Skeletal muscle satellite cell (primary cell): ENCODE measurements around the gene ZNF366.
A peak's percentile ranks its signal among the peaks of the same experiment; 100 is the strongest.

Experiments used
- H3K27me3 ChIP-seq: 2 replicates; pipeline ENCODE4 v1.7.0; 2013; ENCODE audit warnings: low read length; ENCODE audit not compliant: control insufficient read depth, insufficient read depth
- H3K36me3 ChIP-seq: 2 replicates; pipeline ENCODE4 v1.7.0; 2013; ENCODE audit warnings: mild to moderate bottlenecking, control low read depth, low read length; ENCODE audit not compliant: insufficient read depth
- H3K4me1 ChIP-seq: 2 replicates; pipeline ENCODE4 v1.7.0; 2013; ENCODE audit warnings: low read length; ENCODE audit not compliant: control insufficient read depth, insufficient read depth
- H3K4me2 ChIP-seq: 2 replicates; pipeline ENCODE4 v1.7.0; 2013; ENCODE audit warnings: mild to moderate bottlenecking, low read length
- H3K4me3 ChIP-seq: 2 replicates; pipeline ENCODE4 v1.7.0; 2013; ENCODE audit warnings: low read length
- H3K9ac ChIP-seq: 2 replicates; pipeline ENCODE4 v1.7.0; 2013; ENCODE audit warnings: mild to moderate bottlenecking, low read depth, low read length, moderate library complexity
- H3K9me3 ChIP-seq: replicated peaks from 2 replicates; pipeline ENCODE4 v1.7.0; 2013; ENCODE audit warnings: mild to moderate bottlenecking, control low read depth, low read length

The ZNF366 gene

DNA sequence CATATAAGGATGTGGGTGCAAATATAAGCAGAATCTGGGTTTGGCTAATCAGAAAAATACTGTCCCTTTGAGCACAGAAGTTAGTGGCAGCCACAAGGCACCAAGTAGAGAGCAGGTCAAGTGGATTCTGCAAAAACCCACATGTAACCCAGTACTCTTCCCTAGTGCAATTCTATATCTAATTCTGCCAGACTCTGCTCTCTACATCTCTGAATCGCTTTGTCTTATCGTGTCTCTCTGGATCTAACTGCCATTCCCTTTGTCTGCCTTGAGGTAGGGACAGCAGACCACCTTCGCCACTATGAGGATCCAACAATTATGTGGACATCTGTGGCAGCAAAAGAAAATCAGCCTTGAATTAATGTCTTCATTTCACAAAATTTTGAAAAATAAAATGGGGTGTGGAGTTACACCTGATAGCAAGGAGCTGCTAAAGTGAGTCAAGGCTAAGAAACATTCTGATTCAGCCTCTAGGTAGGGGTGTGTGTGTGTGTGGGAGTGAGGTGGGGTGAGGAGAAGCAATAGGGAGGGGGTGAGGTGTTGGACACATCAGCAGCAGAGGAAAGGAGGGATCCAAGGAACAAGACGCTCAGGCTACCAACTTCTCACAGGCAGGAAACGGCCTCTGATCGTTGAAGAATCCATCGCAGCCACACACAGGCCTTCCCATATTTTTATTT lies 33.7 kb upstream of the ZNF366 start:
- Histone ChIP-seq H3K27me3 (no peaks in the 10 kb centered on the region), H3K36me3 (no peaks in the 10 kb centered on the region), H3K4me1 (peaks cover 24% of the 10 kb centered on the region), H3K4me2 (no peak overlapping the region), H3K4me3 (no peak overlapping the region), H3K9ac (no peak overlapping the region), H3K9me3 (no peaks in the 10 kb centered on the region)

GRCh38 chr5:72539726-72540125 lies 32.5 kb upstream of the ZNF366 start:
- Histone ChIP-seq H3K9ac (no peak overlapping the region), H3K27me3 (no peaks in the 10 kb centered on the region), H3K9me3 (no peaks in the 10 kb centered on the region), H3K4me3 (no peak overlapping the region), H3K4me1 (peaks cover 24% of the 10 kb centered on the region), H3K36me3 (no peaks in the 10 kb centered on the region), H3K4me2 (no peak overlapping the region)

DNA sequence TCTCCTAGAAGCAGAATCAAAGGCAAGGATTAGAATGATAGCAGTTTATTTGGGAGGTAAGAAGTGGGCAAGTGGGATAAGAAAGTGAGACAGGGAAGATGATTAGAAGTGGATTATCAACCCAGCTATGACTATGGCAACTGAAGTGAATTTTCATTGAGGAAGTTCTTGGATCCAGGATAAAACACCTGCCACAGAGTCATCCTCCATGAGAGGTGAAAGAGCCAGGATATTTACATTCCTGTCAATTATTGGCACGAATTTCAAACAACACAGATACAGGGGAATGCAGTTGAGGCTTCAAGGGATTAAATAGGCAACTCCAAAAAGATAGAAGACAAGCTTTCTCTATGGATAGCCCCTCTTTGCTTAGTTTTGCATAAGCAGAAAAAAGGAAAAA lies 31.8 kb upstream of the ZNF366 start:
- H3K4me2 ChIP-seq, result no peak overlapping the region
- H3K9ac ChIP-seq, result no peak overlapping the region
- no peak overlapping the region for H3K4me3 ChIP-seq
- H3K4me1 ChIP-seq, result peaks cover 24% of the 10 kb centered on the region
- H3K27me3 ChIP-seq, result no peaks in the 10 kb centered on the region
- no peaks in the 10 kb centered on the region for H3K36me3 ChIP-seq
- H3K9me3 ChIP-seq, result no peaks in the 10 kb centered on the region

DNA sequence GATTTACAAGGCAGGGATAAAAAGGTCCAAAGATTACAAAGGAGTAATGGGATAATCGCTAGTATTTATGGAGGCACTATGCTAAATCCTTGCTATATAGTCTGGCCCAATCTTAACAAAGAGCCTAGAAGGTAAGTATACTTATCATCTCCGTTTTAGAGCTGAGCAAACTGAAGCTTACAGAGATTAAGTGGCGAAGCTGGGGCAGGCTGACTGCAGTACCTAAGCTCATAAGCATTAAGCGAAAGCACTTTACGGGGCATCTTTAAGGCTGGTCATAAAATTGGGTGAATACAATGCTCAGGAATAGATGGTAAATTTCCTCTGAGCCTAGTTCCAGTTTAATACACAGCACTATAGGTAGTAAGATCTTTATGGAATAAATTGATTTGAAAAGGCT lies 30.0 kb upstream of the ZNF366 start:
- Histone ChIP-seq H3K4me1 (peaks cover 11% of the 10 kb centered on the region), H3K36me3 (no peaks in the 10 kb centered on the region), H3K9me3 (no peaks in the 10 kb centered on the region), H3K4me3 (no peak overlapping the region), H3K4me2 (no peak overlapping the region), H3K9ac (no peak overlapping the region), H3K27me3 (no peaks in the 10 kb centered on the region)

- Histone ChIP-seq H3K9ac (no peak overlapping the region), H3K36me3 (no peaks in the 10 kb centered on the region), H3K27me3 (no peaks in the 10 kb centered on the region), H3K4me2 (no peak overlapping the region), H3K9me3 (no peaks in the 10 kb centered on the region), H3K4me1 (peaks cover 5% of the 10 kb centered on the region), H3K4me3 (no peak overlapping the region)
Measured at GRCh38 chr5:72531496-72532190, 24.4 kb upstream of the ZNF366 start.

- Histone ChIP-seq H3K4me2 (no peak overlapping the region), H3K36me3 (no peaks in the 10 kb centered on the region), H3K9ac (no peak overlapping the region), H3K4me1 (peaks cover 12% of the 10 kb centered on the region), H3K9me3 (no peaks in the 10 kb centered on the region), H3K4me3 (no peak overlapping the region), H3K27me3 (no peaks in the 10 kb centered on the region)
Measured at GRCh38 chr5:72530196-72530595, 23.0 kb upstream of the ZNF366 start.

DNA sequence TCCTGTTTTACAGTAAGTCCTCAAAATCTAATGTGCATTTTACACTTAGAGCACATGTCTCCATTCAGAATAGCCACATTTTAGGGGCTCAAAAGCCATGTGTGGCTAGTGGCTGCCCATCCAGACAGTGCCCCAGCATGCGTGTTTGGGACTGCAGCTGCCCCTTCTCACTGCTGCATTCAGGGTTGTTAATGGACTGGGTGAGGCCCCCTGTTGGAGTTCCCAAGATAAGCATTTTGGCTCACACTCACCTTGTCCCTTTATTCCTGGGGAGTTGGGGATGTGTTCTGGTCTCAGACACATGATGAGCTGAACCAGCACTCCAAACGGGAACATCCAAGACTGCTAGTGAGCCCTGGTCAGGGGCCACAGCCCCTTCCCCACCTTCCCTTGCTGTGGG lies 22.2 kb upstream of the ZNF366 start:
- no peak overlapping the region for H3K9ac ChIP-seq
- H3K4me3 ChIP-seq, result no peak overlapping the region
- H3K4me2 ChIP-seq, result no peak overlapping the region

GRCh38 chr5:72525816-72526215 lies 18.6 kb upstream of the ZNF366 start:
- Histone ChIP-seq H3K4me2 (no peak overlapping the region), H3K36me3 (no peaks in the 10 kb centered on the region), H3K27me3 (no peaks in the 10 kb centered on the region), H3K4me3 (no peak overlapping the region), H3K9me3 (peaks cover 4% of the 10 kb centered on the region), H3K9ac (no peak overlapping the region), H3K4me1 (peaks cover 11% of the 10 kb centered on the region)

More for the DNA sequence above, 22.2 kb upstream of the ZNF366 start:
- Histone ChIP-seq H3K27me3 (no peaks in the 10 kb centered on the region), H3K9me3 (no peaks in the 10 kb centered on the region), H3K36me3 (no peaks in the 10 kb centered on the region), H3K4me1 (peaks cover 12% of the 10 kb centered on the region)

DNA sequence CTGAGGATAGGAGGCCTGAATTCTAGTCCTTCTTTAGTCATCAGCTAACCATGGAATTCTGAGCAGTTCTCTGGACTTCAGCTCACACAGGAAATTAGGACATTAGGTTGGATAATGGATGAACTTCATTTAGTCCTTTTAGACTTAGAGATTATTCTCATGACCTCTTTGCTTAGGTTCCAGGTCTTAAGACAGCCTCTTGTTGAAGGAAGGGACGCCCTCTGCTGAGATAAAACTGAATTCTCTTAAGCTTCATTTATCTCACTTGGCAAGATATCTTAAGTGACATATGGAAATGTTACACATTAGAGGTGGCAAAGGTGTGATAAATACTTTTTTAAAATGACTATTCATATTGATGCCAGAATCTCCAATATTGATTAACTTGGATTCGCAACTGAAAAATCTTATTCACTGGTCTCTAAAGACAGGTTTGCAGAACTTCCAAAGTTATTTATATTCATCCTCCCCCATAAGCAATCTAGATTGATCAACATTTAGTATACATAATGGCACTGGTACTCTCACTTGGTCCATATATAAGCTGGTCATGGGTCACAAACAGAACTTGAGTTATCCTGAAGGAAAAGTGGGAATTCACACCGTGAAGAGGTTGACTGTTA lies 16.9 kb upstream of the ZNF366 start:
- Histone ChIP-seq H3K36me3 (no peaks in the 10 kb centered on the region), H3K4me2 (no peak overlapping the region), H3K4me3 (no peak overlapping the region), H3K27me3 (no peaks in the 10 kb centered on the region), H3K9ac (no peak overlapping the region), H3K9me3 (peaks cover 4% of the 10 kb centered on the region), H3K4me1 (peaks cover 12% of the 10 kb centered on the region)

GRCh38 chr5:72522607-72523006 lies 15.4 kb upstream of the ZNF366 start:
- Histone ChIP-seq H3K9me3 (peaks cover 4% of the 10 kb centered on the region), H3K4me2 (no peak overlapping the region), H3K27me3 (no peaks in the 10 kb centered on the region), H3K36me3 (no peaks in the 10 kb centered on the region), H3K4me3 (no peak overlapping the region), H3K9ac (no peak overlapping the region), H3K4me1 (peaks cover 26% of the 10 kb centered on the region)

DNA sequence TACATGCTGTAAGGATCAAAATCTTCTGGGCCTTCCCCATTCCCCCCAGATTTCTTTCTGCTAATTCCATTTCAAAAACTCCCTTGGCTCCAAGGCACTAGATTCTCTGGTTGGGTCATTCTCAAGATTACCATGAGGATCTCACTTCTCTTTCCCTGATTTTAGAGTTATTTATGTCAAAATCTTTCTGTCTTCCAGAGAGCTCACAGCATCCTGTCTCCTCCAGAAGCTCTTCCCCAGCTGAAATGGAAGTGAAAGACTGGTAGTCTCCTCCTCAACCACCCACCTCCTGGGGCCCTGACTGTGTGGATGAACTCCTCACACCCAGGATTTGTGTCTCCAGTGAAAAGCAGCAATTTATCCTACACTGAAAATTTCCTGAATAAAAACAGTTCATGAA lies 11.9 kb upstream of the ZNF366 start:
- H3K4me2 ChIP-seq, result no peak overlapping the region
- no peaks in the 10 kb centered on the region for H3K27me3 ChIP-seq
- peaks cover 21% of the 10 kb centered on the region for H3K4me1 ChIP-seq
- no peaks in the 10 kb centered on the region for H3K36me3 ChIP-seq
- H3K4me3 ChIP-seq, result no peak overlapping the region
- H3K9ac ChIP-seq, result peak overlapping the region; percentile 57
- peaks cover 4% of the 10 kb centered on the region for H3K9me3 ChIP-seq
